GM23338 (cell line): ENCODE results near the gene TUBG1. TPM values are rescaled to one million over a fixed set of nuclear protein-coding genes. Genes with fewer than 3 reads are reported as not detected.
"Not testable (repeated sequence)": the region's sequence is repeated elsewhere in the genome, so short reads cannot be mapped to it uniquely, and the experiment has no call there.

ENCODE experiments used
- ATAC-seq: fragments of 200-7000 bp; cut with Tn5 transposase; 3 replicates; pipeline ENCODE4 v1.9.1; 2020
- DNase-seq: peaks from one replicate; pipeline ENCODE4 v3.0.0-alpha.2; 2015; ENCODE audit warnings: low spot score
- H2AFZ ChIP-seq: fragments of 200-600 bp; sonication (generic); 2 replicates; pipeline ENCODE4 v1.8.0; 2016; ENCODE audit warnings: antibody characterized with exemption, mild to moderate bottlenecking, moderate library complexity
- H3F3A ChIP-seq: fragments of 200-600 bp; sonication (generic); replicated peaks from 2 replicates; pipeline ENCODE4 v1.8.0; 2017; ENCODE audit warnings: antibody characterized with exemption, mixed run types, low read depth
- H3K27ac ChIP-seq: fragments of 200-600 bp; sonication (generic); 2 replicates; pipeline ENCODE4 v1.6.1; 2016; ENCODE audit warnings: low read depth
- H3K27me3 ChIP-seq: fragments of 200-600 bp; sonication (generic); 2 replicates; pipeline ENCODE4 v1.8.0; 2016; ENCODE audit warnings: mild to moderate bottlenecking, mixed run types, moderate library complexity; ENCODE audit not compliant: insufficient read depth
- H3K36me3 ChIP-seq: fragments of 200-600 bp; sonication (generic); 2 replicates; pipeline ENCODE4 v1.8.0; 2016; ENCODE audit warnings: mild to moderate bottlenecking; ENCODE audit not compliant: insufficient read depth
- H3K4me1 ChIP-seq: fragments of 200-600 bp; sonication (generic); 2 replicates; pipeline ENCODE4 v1.8.0; 2016; ENCODE audit warnings: mild to moderate bottlenecking, moderate library complexity; ENCODE audit not compliant: insufficient read depth
- H3K4me2 ChIP-seq: fragments of 200-600 bp; sonication (generic); 2 replicates; pipeline ENCODE4 v1.7.1; 2017; ENCODE audit warnings: mixed run types
- H3K4me3 ChIP-seq: fragments of 200-600 bp; sonication (generic); 2 replicates; pipeline ENCODE4 v1.6.1; 2016; ENCODE audit warnings: mixed run types
- H3K79me2 ChIP-seq: fragments of 200-600 bp; sonication (generic); replicated peaks from 2 replicates; pipeline ENCODE4 v1.8.0; 2017; ENCODE audit warnings: mild to moderate bottlenecking; ENCODE audit not compliant: insufficient read depth
- H3K9me2 ChIP-seq: fragments of 200-600 bp; sonication (generic); 2 replicates; pipeline ENCODE4 v1.8.0; 2017; ENCODE audit not compliant: insufficient read depth
- H4K20me1 ChIP-seq: fragments of 200-600 bp; sonication (generic); replicated peaks from 2 replicates; pipeline ENCODE4 v1.8.0; 2017; ENCODE audit warnings: mild to moderate bottlenecking; ENCODE audit not compliant: insufficient read depth
- H3K27ac Mint-ChIP-seq: 2 replicates; pipeline ENCODE4 v1.8.0; 2020; ENCODE audit warnings: inconsistent platforms, mild to moderate bottlenecking, moderate library complexity, mixed read lengths
- H3K27me3 Mint-ChIP-seq: 3 replicates; pipeline ENCODE4 v1.8.0; 2022; ENCODE audit warnings: low read depth, mild to moderate bottlenecking, moderate library complexity, mixed read lengths, inconsistent platforms; ENCODE audit not compliant: insufficient read depth, poor library complexity
- H3K36me3 Mint-ChIP-seq: 3 replicates; pipeline ENCODE4 v1.8.0; 2021; ENCODE audit warnings: low read depth, mild to moderate bottlenecking, inconsistent platforms, moderate library complexity, mixed read lengths
- H3K4me1 Mint-ChIP-seq: 3 replicates; pipeline ENCODE4 v1.8.0; 2020; ENCODE audit warnings: mild to moderate bottlenecking, inconsistent platforms, mixed read lengths
- H3K4me3 Mint-ChIP-seq: 3 replicates; pipeline ENCODE4 v1.8.0; 2021; ENCODE audit warnings: moderate library complexity, mild to moderate bottlenecking, inconsistent platforms, mixed read lengths
- H3K9me3 Mint-ChIP-seq: 3 replicates; pipeline ENCODE4 v1.8.0; 2020; ENCODE audit warnings: moderate library complexity, mild to moderate bottlenecking, inconsistent platforms, mixed read lengths
- CREB1 ChIP-seq: fragments of 250-450 bp; sonication (Bioruptor Pico); IDR thresholded peaks from 2 replicates; pipeline ENCODE4 v1.5.0; 2020; ENCODE audit warnings: low read depth, mild to moderate bottlenecking, moderate library complexity
- EZH2phosphoT487 ChIP-seq: fragments of 200-600 bp; sonication (generic); IDR thresholded peaks from one replicate; pipeline ENCODE4 v1.8.1; 2018; ENCODE audit warnings: antibody characterized with exemption; ENCODE audit not compliant: unreplicated experiment
- NANOG ChIP-seq: IDR thresholded peaks from 2 replicates; pipeline ENCODE4 v1.6.1; 2016; ENCODE audit warnings: antibody characterized with exemption, borderline replicate concordance
- POLR2AphosphoS5 ChIP-seq: IDR thresholded peaks from 2 replicates; pipeline ENCODE4 v1.6.1; 2016; ENCODE audit warnings: antibody characterized with exemption, low read depth
- REST ChIP-seq: IDR thresholded peaks from one replicate; pipeline ENCODE4 v1.6.1; 2018; ENCODE audit warnings: antibody characterized with exemption; ENCODE audit not compliant: unreplicated experiment
- STAT1 ChIP-seq: IDR thresholded peaks from one replicate; pipeline ENCODE4 v1.6.1; 2016; ENCODE audit warnings: antibody characterized with exemption; ENCODE audit not compliant: unreplicated experiment
- ZNF114 ChIP-seq: fragments of 250-450 bp; sonication (Bioruptor Pico); IDR thresholded peaks from 2 replicates; pipeline ENCODE4 v1.5.0; 2020; ENCODE audit warnings: mild to moderate bottlenecking, moderate library complexity
- ZNF331 ChIP-seq: fragments of 250-450 bp; sonication (Bioruptor Pico); IDR thresholded peaks from 2 replicates; pipeline ENCODE4 v1.5.0; 2020; ENCODE audit warnings: low read depth, mild to moderate bottlenecking, moderate library complexity
- ZNF462 ChIP-seq: fragments of 250-450 bp; sonication (Bioruptor Pico); IDR thresholded peaks from 2 replicates; pipeline ENCODE4 v1.5.0; 2020; ENCODE audit warnings: mild to moderate bottlenecking, moderate library complexity
- polyA plus RNA-seq: library from polyadenylated mRNA; unstranded; fragments of >200 nt; fragmentation: Nextera tagmentation; extraction: Ambion mirVana; gene quantifications from 2 replicates; pipeline ENCODE4 v1.2.1, GENCODE V29; 2016
- total RNA-seq: library from RNA; depleted of rRNA; stranded (reverse); fragments of >200 nt; shearing (Covaris generic); gene quantifications from 2 replicates; pipeline ENCODE4 v1.2.3, GENCODE V29; 2014

TUBG1 gene
- total and polyA plus RNA-seq, 2 experiments from 2014 or later, result 101 to 117 TPM

GRCh38 chr17:42609814-42610801 lies 625 bp downstream of the TUBG1 start:
- H3K4me1 ChIP-seq, result peaks cover 18% of the 10 kb centered on the region
- DNase-seq, result peak; percentile 57

GRCh38 chr17:42612013-42612412 lies 2.5 kb downstream of the TUBG1 start:
- no peak for DNase-seq
- peaks cover 30% of the 10 kb centered on the region for H4K20me1 ChIP-seq
- no peak overlapping the region for H3K27ac ChIP-seq
- TF ChIP-seq ZNF462 (no peak), CREB1 (no peak), ZNF331 (CRISPR knock-in tag) (no peak), STAT1 (no peak), EZH2phosphoT487 (no peak), POLR2AphosphoS5 (no peak), NANOG (no peak), REST (no peak), ZNF114 (CRISPR knock-in tag) (no peak)

More at GRCh38 chr17:42609814-42610801, 625 bp downstream of the TUBG1 start:
- Mint-ChIP-seq H3K27ac (peak overlapping the region; percentile 89), H3K36me3 (peaks cover 40% of the 10 kb centered on the region), H3K4me3 (peak overlapping the region; percentile 97)
- H3K4me1 Mint-ChIP-seq, H3K9me2 ChIP-seq, H3F3A ChIP-seq, H3K9me3 Mint-ChIP-seq, H3K27me3 ChIP-seq, H3K27me3 Mint-ChIP-seq: not testable (repeated sequence)
- H3K4me2 ChIP-seq, result peak overlapping the region; percentile 96
- peak overlapping the region; percentile 73 for H3K27ac ChIP-seq
- peaks cover 17% of the 10 kb centered on the region for H3K36me3 ChIP-seq
- H3K4me3 ChIP-seq, result peak overlapping the region; percentile 99
- peaks cover 34% of the 10 kb centered on the region for H4K20me1 ChIP-seq
- H2AFZ ChIP-seq, result peak overlapping the region; percentile 84
- ATAC-seq, result peak; percentile 60
- H3K79me2 ChIP-seq, result peaks cover 50% of the 10 kb centered on the region

More at GRCh38 chr17:42612013-42612412, 2.5 kb downstream of the TUBG1 start:
- H3F3A ChIP-seq, result peaks cover 11% of the 10 kb centered on the region; the same call in 1 of the 2 replicates
- H3K4me3 Mint-ChIP-seq, result no peak overlapping the region
- peaks cover 17% of the 10 kb centered on the region for H3K36me3 ChIP-seq
- no peaks in the 10 kb centered on the region; the same call in 2 of the 3 replicates for H3K9me3 Mint-ChIP-seq
- peaks cover 5% of the 10 kb centered on the region for H3K27me3 Mint-ChIP-seq
- H3K4me1 ChIP-seq, result peaks cover 18% of the 10 kb centered on the region
- H3K9me2 ChIP-seq, result no peaks in the 10 kb centered on the region
- no peaks in the 10 kb centered on the region for H3K27me3 ChIP-seq
- H3K36me3 Mint-ChIP-seq, result peaks cover 50% of the 10 kb centered on the region
- H3K4me1 Mint-ChIP-seq, result peaks cover 6% of the 10 kb centered on the region; the same call in 2 of the 3 replicates
- no peak overlapping the region for H3K27ac Mint-ChIP-seq
- no peak overlapping the region for H3K4me2 ChIP-seq
- H3K4me3 ChIP-seq, result no peak overlapping the region
- no peak overlapping the region for H2AFZ ChIP-seq
- no peak for ATAC-seq
- H3K79me2 ChIP-seq, result peaks cover 31% of the 10 kb centered on the region
